Body of pancreas (tissue), 4 donors: Measurements from ENCODE around the gene MTREX.

Experiments used
- CTCF ChIP-seq, 7 experiments: fragments of 450-650 bp in 4 of 7; fragments of 200-600 bp in 3 of 7; sonication (generic) in 3 of 7; IDR thresholded peaks; one replicate each; pipeline ENCODE4 v1.5.1; 2016 to 2019; ENCODE audit warnings: antibody characterized with exemption in 7 of 7
- POLR2A ChIP-seq, 3 donors: fragments of 450-650 bp; IDR thresholded peaks; one replicate each; pipeline ENCODE4 v1.6.1; 2016; ENCODE audit warnings: antibody characterized with exemption in 3 of 3, mild to moderate bottlenecking in 2 of 3

DNA sequence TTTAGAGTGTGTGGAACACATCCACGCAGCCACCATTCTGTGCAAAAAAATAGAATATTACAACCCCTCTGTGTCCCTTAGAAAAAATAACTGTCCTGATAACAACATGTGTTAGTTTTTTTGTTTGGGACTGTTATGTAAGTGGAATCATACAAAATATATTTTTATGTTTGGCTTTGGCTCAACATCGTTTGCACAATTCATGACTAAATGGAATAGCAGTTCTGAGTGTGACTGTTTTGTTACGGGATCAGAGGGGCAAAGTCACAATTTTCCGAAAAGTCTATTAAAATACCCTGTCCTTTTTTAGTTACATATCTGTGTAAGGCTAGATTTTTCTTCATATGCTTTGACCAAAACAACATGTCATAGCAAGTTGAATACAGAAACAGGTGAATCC lies 12.8 kb downstream of the MTREX start:
- TF ChIP-seq CTCF (IDR thresholded peaks at IDR 0.05) (no peak), POLR2A (IDR thresholded peaks at IDR 0.05) (no peak)
